Memory B cell (primary cell): ENCODE data around the gene HOXA5.
A peak's percentile ranks its signal among the peaks of the same experiment; 100 is the strongest.

Source experiments
- ATAC-seq: fragments of 150-1000 bp; cut with Tn5 transposase; 2 replicates; pipeline ENCODE4 v1.10.0; 2021; ENCODE audit warnings: low read depth, mild to moderate bottlenecking, moderate library complexity
- DNase-seq, 2 donors: peaks; one replicate each; pipeline ENCODE4 v3.0.0; 2022; ENCODE audit warnings: low spot score in 2 of 2
- H3K27ac Mint-ChIP-seq: one replicate; pipeline ENCODE4 v1.8.0; 2022; ENCODE audit warnings: mild to moderate bottlenecking, moderate library complexity, mixed read lengths
- H3K27me3 Mint-ChIP-seq: one replicate; pipeline ENCODE4 v1.8.0; 2022; ENCODE audit warnings: mixed read lengths
- H3K36me3 Mint-ChIP-seq: one replicate; pipeline ENCODE4 v1.8.0; 2022; ENCODE audit warnings: mild to moderate bottlenecking, mixed read lengths
- H3K4me1 Mint-ChIP-seq: one replicate; pipeline ENCODE4 v1.8.0; 2022; ENCODE audit warnings: mixed read lengths
- H3K4me3 Mint-ChIP-seq: one replicate; pipeline ENCODE4 v1.8.0; 2022; ENCODE audit warnings: mild to moderate bottlenecking, moderate library complexity, mixed read lengths
- H3K9me3 Mint-ChIP-seq: one replicate; pipeline ENCODE4 v1.8.0; 2022; ENCODE audit warnings: mixed read lengths

HOXA5 gene

GRCh38 chr7:27161214-27161720 lies 17.8 kb upstream of the HOXA5 start:
- Mint-ChIP-seq H3K36me3 (peaks cover 2% of the 10 kb centered on the region), H3K27me3 (peaks cover 29% of the 10 kb centered on the region), H3K4me3 (peak overlapping the region; percentile 78), H3K4me1 (peaks cover 17% of the 10 kb centered on the region), H3K9me3 (no peaks in the 10 kb centered on the region), H3K27ac (no peak overlapping the region)
- no peak for DNase-seq
- ATAC-seq: peak; percentile 41

- Mint-ChIP-seq H3K4me1 (peaks cover 17% of the 10 kb centered on the region), H3K27ac (peak overlapping the region; percentile 33), H3K4me3 (peak overlapping the region; percentile 78), H3K27me3 (peaks cover 29% of the 10 kb centered on the region), H3K36me3 (peaks cover 2% of the 10 kb centered on the region), H3K9me3 (no peaks in the 10 kb centered on the region)
- DNase-seq: peak; percentile 87 to 92
- peak; percentile 77 for ATAC-seq
Observed at GRCh38 chr7:27160546-27161213, 17.2 kb upstream of the HOXA5 start.

- DNase-seq (peak in 1 of 2 donors; percentile 51), ATAC-seq (peak; percentile 23)
- Mint-ChIP-seq H3K4me1 (peaks cover 20% of the 10 kb centered on the region), H3K9me3 (peaks cover 1% of the 10 kb centered on the region), H3K4me3 (peak overlapping the region; percentile 59), H3K36me3 (peaks cover 2% of the 10 kb centered on the region), H3K27me3 (peaks cover 31% of the 10 kb centered on the region), H3K27ac (peak overlapping the region; percentile 33)
Observed at GRCh38 chr7:27160145-27160545, 16.7 kb upstream of the HOXA5 start.

GRCh38 chr7:27159266-27160144 lies 16.0 kb upstream of the HOXA5 start:
- Mint-ChIP-seq H3K4me3 (peak overlapping the region; percentile 61), H3K27me3 (peaks cover 35% of the 10 kb centered on the region), H3K4me1 (peaks cover 22% of the 10 kb centered on the region), H3K9me3 (peaks cover 1% of the 10 kb centered on the region), H3K36me3 (peaks cover 2% of the 10 kb centered on the region), H3K27ac (peak overlapping the region; percentile 33)
- no peak for ATAC-seq
- no peak for DNase-seq

GRCh38 chr7:27158436-27159265 lies 15.2 kb upstream of the HOXA5 start:
- Mint-ChIP-seq H3K4me1 (peaks cover 20% of the 10 kb centered on the region), H3K27ac (peak overlapping the region; percentile 78), H3K36me3 (peaks cover 2% of the 10 kb centered on the region), H3K27me3 (peaks cover 38% of the 10 kb centered on the region), H3K9me3 (peaks cover 1% of the 10 kb centered on the region), H3K4me3 (no peak overlapping the region)
- ATAC-seq (no peak), DNase-seq (no peak)

- ATAC-seq (no peak), DNase-seq (no peak)
- no peak overlapping the region for H3K4me3 Mint-ChIP-seq
- peaks cover 1% of the 10 kb centered on the region for H3K9me3 Mint-ChIP-seq
- H3K4me1 Mint-ChIP-seq: peaks cover 20% of the 10 kb centered on the region
- peak overlapping the region; percentile 78 for H3K27ac Mint-ChIP-seq
- H3K36me3 Mint-ChIP-seq: peaks cover 2% of the 10 kb centered on the region
- H3K27me3 Mint-ChIP-seq: peaks cover 40% of the 10 kb centered on the region
Observed at GRCh38 chr7:27157702-27158431, 14.4 kb upstream of the HOXA5 start.

- peak overlapping the region; percentile 86 for H3K27ac Mint-ChIP-seq
- H3K4me1 Mint-ChIP-seq: peaks cover 20% of the 10 kb centered on the region
- H3K27me3 Mint-ChIP-seq: peaks cover 41% of the 10 kb centered on the region
- ATAC-seq: no peak
- no peak overlapping the region for H3K4me3 Mint-ChIP-seq
- peaks cover 1% of the 10 kb centered on the region for H3K9me3 Mint-ChIP-seq
- H3K36me3 Mint-ChIP-seq: peaks cover 2% of the 10 kb centered on the region
- DNase-seq: no peak
Observed at GRCh38 chr7:27156916-27157701, 13.6 kb upstream of the HOXA5 start.

- H3K9me3 Mint-ChIP-seq: peaks cover 1% of the 10 kb centered on the region
- H3K36me3 Mint-ChIP-seq: peaks cover 2% of the 10 kb centered on the region
- ATAC-seq (no peak), DNase-seq (no peak)
- peaks cover 47% of the 10 kb centered on the region for H3K27me3 Mint-ChIP-seq
- H3K4me1 Mint-ChIP-seq: peaks cover 24% of the 10 kb centered on the region
- H3K27ac Mint-ChIP-seq: peak within 1 kb of the TSS; percentile 86
- H3K4me3 Mint-ChIP-seq: peak within 1 kb of the TSS; percentile 3
Observed at GRCh38 chr7:27156508-27156898, 13.0 kb upstream of the HOXA5 start, which contains the start of gene HOXA7. TSS of gene HOXA7 (minus strand) at chr7:27156675. CDS start at chr7:27156545, 130 bp downstream.

GRCh38 chr7:27155816-27156507 lies 12.5 kb upstream of the HOXA5 start:
- no peak for ATAC-seq
- H3K36me3 Mint-ChIP-seq: peaks cover 2% of the 10 kb centered on the region
- peaks cover 1% of the 10 kb centered on the region for H3K9me3 Mint-ChIP-seq
- no peak for DNase-seq
- peak overlapping the region; percentile 3 for H3K4me3 Mint-ChIP-seq
- peak overlapping the region; percentile 46 for H3K27ac Mint-ChIP-seq
- peaks cover 47% of the 10 kb centered on the region for H3K27me3 Mint-ChIP-seq
- H3K4me1 Mint-ChIP-seq: peaks cover 27% of the 10 kb centered on the region

- Mint-ChIP-seq H3K27ac (peak overlapping the region; percentile 46), H3K27me3 (peaks cover 47% of the 10 kb centered on the region), H3K36me3 (peaks cover 2% of the 10 kb centered on the region), H3K9me3 (peaks cover 1% of the 10 kb centered on the region), H3K4me1 (peaks cover 33% of the 10 kb centered on the region), H3K4me3 (no peak overlapping the region)
- ATAC-seq (no peak), DNase-seq (no peak)
Observed at GRCh38 chr7:27154901-27155815, 11.7 kb upstream of the HOXA5 start.

- H3K4me1 Mint-ChIP-seq: peaks cover 26% of the 10 kb centered on the region
- no peak overlapping the region for H3K4me3 Mint-ChIP-seq
- no peak for ATAC-seq
- DNase-seq: no peak
- peak overlapping the region; percentile 46 for H3K27ac Mint-ChIP-seq
- H3K27me3 Mint-ChIP-seq: peaks cover 43% of the 10 kb centered on the region
- peaks cover 1% of the 10 kb centered on the region for H3K9me3 Mint-ChIP-seq
- H3K36me3 Mint-ChIP-seq: peaks cover 2% of the 10 kb centered on the region
Observed at GRCh38 chr7:27154369-27154768, 10.9 kb upstream of the HOXA5 start.
